Spinal cord (tissue), 10 donors: ENCODE measurements around the gene COPB2. TPM values are rescaled to one million over a fixed set of nuclear protein-coding genes. Genes with fewer than 3 reads are reported as not detected.
A peak's percentile ranks its signal among the peaks of the same experiment; 100 is the strongest.
"Not testable (repeated sequence)": the region's sequence is repeated elsewhere in the genome, so short reads cannot be mapped to it uniquely, and the experiment has no call there.

Experiments
- DNase-seq, 6 donors: peaks; one replicate each; pipeline versions ENCODE4 v3.0.0 to v3.0.0-alpha.2; 2013 to 2015; ENCODE audit warnings: low spot score in 6 of 6, low read depth in 4 of 6
- H3K27ac ChIP-seq: one replicate; pipeline ENCODE4 v1.5.1; 2013; ENCODE audit warnings: low read depth, low read length, control low read depth
- H3K27me3 ChIP-seq: one replicate; pipeline ENCODE4 v1.6.1; 2013; ENCODE audit warnings: low read length; ENCODE audit not compliant: control insufficient read depth, insufficient read depth
- H3K36me3 ChIP-seq: one replicate; pipeline ENCODE4 v1.6.1; 2013; ENCODE audit warnings: low read length; ENCODE audit not compliant: control insufficient read depth, insufficient read depth
- H3K4me1 ChIP-seq: one replicate; pipeline ENCODE4 v1.6.1; 2013; ENCODE audit warnings: low read length; ENCODE audit not compliant: control insufficient read depth, insufficient read depth
- H3K4me3 ChIP-seq: one replicate; pipeline ENCODE4 v1.5.1; 2013; ENCODE audit warnings: low read depth, low read length, control low read depth
- H3K9me3 ChIP-seq: one replicate; pipeline ENCODE4 v1.6.1; 2013; ENCODE audit warnings: low read length; ENCODE audit not compliant: control insufficient read depth, insufficient read depth
- WGBS: methylation state at CpG from one replicate; pipeline ENCODE4 v1.1.5; 2013; ENCODE audit warnings: missing lambda C conversion rate; ENCODE audit not compliant: insufficient coverage; 5-methylcytosine and 5-hydroxymethylcytosine counted together
- polyA plus RNA-seq, 2 donors: library from polyadenylated mRNA; unstranded; fragments of 120-200 nt; gene quantifications; one replicate each; pipeline ENCODE4 v1.2.1, GENCODE V29; 2013; ENCODE audit not compliant: insufficient read length in 2 of 2
- total RNA-seq, 2 donors: library from RNA; depleted of rRNA in 1 of 2; stranded (reverse); fragments of 120-200 nt in 1 of 2; fragments of >200 nt in 1 of 2; gene quantifications; one replicate each; pipeline versions ENCODE4 v1.2.3 to v1.2.4, GENCODE V29; 2013 to 2014
- donor health status: healthy.

COPB2 gene
- total and polyA plus RNA-seq, 4 donors: 96.9 to 146 (median 131) TPM

GRCh38 chr3:139421460-139421859 lies 32.0 kb upstream of the COPB2 start:
- H3K4me3 ChIP-seq: no peak overlapping the region

GRCh38 chr3:139421040-139421439 lies 31.6 kb upstream of the COPB2 start:
- Histone ChIP-seq H3K36me3 (no peaks in the 10 kb centered on the region), H3K27ac (no peak overlapping the region), H3K4me3 (no peak overlapping the region), H3K4me1 (no peaks in the 10 kb centered on the region), H3K9me3 (peaks cover 9% of the 10 kb centered on the region), H3K27me3 (no peaks in the 10 kb centered on the region)
- WGBS: no CpG with 5 or more reads among the region's 1 CpG
- peak in 1 of 6 donors; percentile 83 for DNase-seq

More at GRCh38 chr3:139421460-139421859, 32.0 kb upstream of the COPB2 start:
- no CpG with 5 or more reads among the region's 1 CpG for WGBS
- Histone ChIP-seq H3K9me3 (peaks cover 6% of the 10 kb centered on the region), H3K4me1 (no peaks in the 10 kb centered on the region), H3K27ac (no peak overlapping the region), H3K36me3 (no peaks in the 10 kb centered on the region), H3K27me3 (no peaks in the 10 kb centered on the region)
- no peak for DNase-seq

DNA sequence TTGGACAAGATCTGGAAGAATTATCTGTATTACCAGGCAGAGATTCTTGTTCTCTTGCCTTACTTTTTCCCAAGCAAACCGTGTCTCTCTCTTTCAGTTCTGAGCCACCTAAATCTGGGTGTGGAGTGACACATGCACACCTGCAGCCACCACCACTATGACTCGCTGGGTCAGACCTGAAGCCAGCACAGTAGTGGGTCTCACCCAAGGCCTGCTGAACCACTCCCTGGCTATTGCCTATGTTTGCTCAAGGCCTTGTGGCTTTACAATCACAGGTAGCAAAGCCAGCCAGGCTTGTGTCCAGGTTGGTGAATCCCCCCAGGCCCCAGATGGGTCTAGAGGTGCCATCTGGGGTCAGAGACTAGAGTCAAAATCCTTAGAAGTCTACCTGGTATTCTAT lies 28.7 kb upstream of the COPB2 start:
- Histone ChIP-seq H3K9me3 (peaks cover 11% of the 10 kb centered on the region), H3K36me3 (no peaks in the 10 kb centered on the region), H3K27ac (no peak overlapping the region), H3K4me1 (no peaks in the 10 kb centered on the region), H3K4me3 (no peak overlapping the region), H3K27me3 (no peaks in the 10 kb centered on the region)
- no peak for DNase-seq
- WGBS: 85% methylated on average over 2 of the region's 2 CpGs

DNA sequence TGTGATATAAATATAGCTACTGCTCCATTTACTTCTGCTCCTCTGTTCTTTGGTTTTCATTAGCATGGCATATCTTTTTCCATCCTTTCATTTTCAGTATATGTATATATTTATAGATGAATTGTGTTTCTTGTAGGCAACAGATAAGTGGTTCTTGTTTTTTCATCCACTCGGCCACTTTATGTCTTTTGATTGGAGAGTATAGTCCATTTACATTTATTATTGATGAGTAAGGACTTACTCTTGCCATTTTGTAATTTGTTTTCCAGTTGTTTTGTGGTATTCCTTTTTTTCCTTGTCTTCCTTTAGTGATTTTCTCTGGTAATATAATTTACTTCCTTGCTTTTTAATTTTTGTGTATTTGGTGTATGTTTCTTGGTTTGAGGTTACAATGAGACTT lies 26.8 kb upstream of the COPB2 start:
- WGBS: no CpG with 5 or more reads among the region's 1 CpG
- no peaks in the 10 kb centered on the region for H3K4me1 ChIP-seq

GRCh38 chr3:139414608-139415224 lies 25.3 kb upstream of the COPB2 start:
- WGBS: 100% methylated on average over 1 of the region's 2 CpGs
- H3K27ac ChIP-seq: no peak overlapping the region
- no peaks in the 10 kb centered on the region for H3K36me3 ChIP-seq
- no peaks in the 10 kb centered on the region for H3K4me1 ChIP-seq
- no peaks in the 10 kb centered on the region for H3K27me3 ChIP-seq
- H3K4me3 ChIP-seq: no peak overlapping the region
- peaks cover 15% of the 10 kb centered on the region for H3K9me3 ChIP-seq
- no peak for DNase-seq

More for the DNA sequence above, 26.8 kb upstream of the COPB2 start:
- Histone ChIP-seq H3K4me3 (no peak overlapping the region), H3K27me3 (no peaks in the 10 kb centered on the region), H3K36me3 (no peaks in the 10 kb centered on the region), H3K9me3 (peaks cover 14% of the 10 kb centered on the region), H3K27ac (no peak overlapping the region)
- DNase-seq: no peak

- not testable (repeated sequence) for H3K4me1 ChIP-seq, H3K27me3 ChIP-seq, H3K36me3 ChIP-seq, DNase-seq, H3K27ac ChIP-seq, H3K4me3 ChIP-seq
- H3K9me3 ChIP-seq: peaks cover 17% of the 10 kb centered on the region
These were observed 23.4 kb upstream of the COPB2 start for GRCh38 chr3:139412891-139413290.

DNA sequence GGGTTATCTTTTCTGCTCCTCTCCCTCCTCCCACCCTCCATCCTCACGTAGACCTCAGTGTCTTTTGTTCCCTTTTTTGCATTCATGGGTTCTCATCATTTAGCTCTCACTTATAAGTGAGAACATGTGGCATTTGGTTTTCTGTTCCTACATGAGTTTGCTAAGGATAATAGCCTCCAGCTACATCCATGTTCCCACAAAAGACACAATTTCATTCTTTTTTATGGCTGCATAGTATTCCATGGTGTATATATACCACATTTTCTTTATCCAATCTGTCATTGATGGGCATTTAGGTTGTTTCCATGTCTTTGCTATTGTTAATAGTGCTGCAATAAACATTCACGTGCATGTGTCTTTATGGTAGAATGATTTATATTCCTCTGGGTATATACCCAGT lies 11.7 kb upstream of the COPB2 start:
- DNase-seq, H3K36me3 ChIP-seq, H3K27ac ChIP-seq, H3K4me1 ChIP-seq, H3K27me3 ChIP-seq, H3K9me3 ChIP-seq, H3K4me3 ChIP-seq: not testable (repeated sequence)
- WGBS: no CpG with 5 or more reads among the region's 2 CpGs

DNA sequence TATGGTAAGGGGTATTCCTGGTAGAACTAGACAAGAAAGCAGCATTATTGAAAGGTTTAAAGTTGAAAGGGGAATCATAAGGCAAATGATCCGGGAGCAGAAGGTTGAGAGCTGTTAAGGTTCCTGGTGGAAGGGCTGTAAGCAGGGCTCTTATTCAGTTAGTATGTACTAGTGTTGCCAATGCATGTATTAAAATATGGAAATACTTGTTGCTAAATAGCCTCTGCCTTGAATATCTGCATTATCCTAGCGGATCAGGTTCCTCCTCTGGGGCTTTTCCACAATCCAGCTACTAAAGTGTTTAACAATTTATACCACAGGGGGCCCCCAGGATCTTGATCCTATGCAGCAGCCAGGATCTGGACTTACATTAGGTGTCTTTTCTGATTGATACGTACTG lies 7.3 kb upstream of the COPB2 start:
- WGBS: 100% methylated on average over 2 of the region's 3 CpGs

GRCh38 chr3:139394116-139394515 lies 4.7 kb upstream of the COPB2 start:
- H3K4me3 ChIP-seq: no peak overlapping the region
- H3K4me1 ChIP-seq: peaks cover 7% of the 10 kb centered on the region
- no peak for DNase-seq
- no peaks in the 10 kb centered on the region for H3K9me3 ChIP-seq
- no peak overlapping the region for H3K27ac ChIP-seq
- no peaks in the 10 kb centered on the region for H3K36me3 ChIP-seq
- no peaks in the 10 kb centered on the region for H3K27me3 ChIP-seq

More for the DNA sequence above, 7.3 kb upstream of the COPB2 start:
- H3K4me3 ChIP-seq: no peak overlapping the region
- no peak overlapping the region for H3K27ac ChIP-seq
- no peaks in the 10 kb centered on the region for H3K4me1 ChIP-seq
- H3K9me3 ChIP-seq: no peaks in the 10 kb centered on the region
- no peaks in the 10 kb centered on the region for H3K27me3 ChIP-seq
- H3K36me3 ChIP-seq: no peaks in the 10 kb centered on the region
- no peak for DNase-seq

DNA sequence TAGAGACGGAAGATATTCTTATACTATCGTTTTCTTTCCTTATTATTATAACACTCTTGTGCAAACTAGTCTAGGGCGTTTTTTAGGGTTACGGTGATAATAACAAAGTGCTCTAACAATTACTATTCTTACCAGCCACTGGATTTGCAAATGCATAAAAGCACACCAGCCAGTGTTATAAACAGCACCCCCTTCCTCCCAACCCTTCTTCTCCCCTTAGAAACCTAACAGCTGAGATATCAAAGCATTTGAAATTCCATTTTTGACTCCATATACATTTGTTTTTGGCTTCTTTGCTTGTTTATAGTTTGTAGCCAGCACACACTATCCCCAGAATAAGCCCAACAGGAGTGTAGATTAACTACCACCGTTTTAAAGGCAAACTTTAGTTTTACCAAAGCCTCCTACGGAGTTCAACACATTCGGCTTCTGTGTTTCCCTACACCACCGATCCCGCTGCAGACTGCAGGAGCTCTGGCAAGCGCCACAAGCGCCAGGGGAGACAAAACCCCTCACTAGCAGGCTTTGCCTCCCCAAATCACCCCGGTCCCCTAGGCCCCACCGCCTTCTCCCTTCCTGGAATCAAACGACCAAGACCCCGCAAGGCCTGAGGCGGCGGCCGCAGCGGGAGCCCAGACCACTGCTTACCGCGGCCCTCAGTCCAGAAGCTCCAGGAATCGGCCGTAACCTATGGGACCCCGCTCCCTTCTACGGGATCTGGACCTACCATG lies 461 bp downstream of the COPB2 start:
- DNase-seq: no peak

More for the DNA sequence above, 461 bp downstream of the COPB2 start:
- Histone ChIP-seq H3K4me3 (peak overlapping the region; percentile 99), H3K36me3 (peaks cover 3% of the 10 kb centered on the region), H3K27ac (peak overlapping the region; percentile 92), H3K27me3 (no peaks in the 10 kb centered on the region), H3K9me3 (no peaks in the 10 kb centered on the region), H3K4me1 (peaks cover 13% of the 10 kb centered on the region)
- WGBS: under 1% methylated on average over 21 of the region's 25 CpGs
